NCI-H1048 (cell line): ENCODE results near the gene AGPAT3.

ENCODE experiments used
- DNase-seq: peaks from one replicate; lab custom pipeline; 2025; lab: John Stamatoyannopoulos, UW

The AGPAT3 gene

GRCh38 chr21:43937051-43937832 is 72.2 kb downstream of the AGPAT3 start:
- no peak for DNase-seq

DNA sequence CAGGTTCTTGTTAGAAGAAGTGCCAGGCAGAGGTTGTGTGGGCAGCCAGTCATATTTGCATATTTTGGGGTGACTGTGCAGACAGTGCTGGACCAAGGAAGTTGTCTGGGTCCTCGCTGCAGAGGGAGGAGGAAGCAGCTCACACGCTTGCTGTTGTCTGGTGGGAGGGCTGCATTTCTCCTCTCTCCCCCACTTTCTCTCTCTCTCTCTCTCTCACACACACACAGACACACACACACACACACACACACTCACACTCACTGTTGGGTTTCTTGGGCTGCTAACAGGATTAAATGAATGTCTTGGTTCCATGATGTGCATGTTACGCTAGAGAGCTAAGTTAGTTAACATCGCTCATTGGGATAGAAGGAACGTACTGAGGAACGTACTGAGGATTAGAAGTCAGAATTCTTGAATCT is 72.9 kb downstream of the AGPAT3 start:
- no peak for DNase-seq

- DNase-seq = peak; percentile 25
These were observed 73.9 kb downstream of the AGPAT3 start for GRCh38 chr21:43938751-43939442.

- DNase-seq = no peak
These were observed 74.7 kb downstream of the AGPAT3 start for GRCh38 chr21:43939443-43940328.

GRCh38 chr21:43940329-43941050 is 75.5 kb downstream of the AGPAT3 start:
- DNase-seq = no peak

GRCh38 chr21:43942201-43942600 is 77.2 kb downstream of the AGPAT3 start:
- no peak for DNase-seq

- no peak for DNase-seq
These were observed 77.6 kb downstream of the AGPAT3 start for GRCh38 chr21:43942621-43943020.

DNA sequence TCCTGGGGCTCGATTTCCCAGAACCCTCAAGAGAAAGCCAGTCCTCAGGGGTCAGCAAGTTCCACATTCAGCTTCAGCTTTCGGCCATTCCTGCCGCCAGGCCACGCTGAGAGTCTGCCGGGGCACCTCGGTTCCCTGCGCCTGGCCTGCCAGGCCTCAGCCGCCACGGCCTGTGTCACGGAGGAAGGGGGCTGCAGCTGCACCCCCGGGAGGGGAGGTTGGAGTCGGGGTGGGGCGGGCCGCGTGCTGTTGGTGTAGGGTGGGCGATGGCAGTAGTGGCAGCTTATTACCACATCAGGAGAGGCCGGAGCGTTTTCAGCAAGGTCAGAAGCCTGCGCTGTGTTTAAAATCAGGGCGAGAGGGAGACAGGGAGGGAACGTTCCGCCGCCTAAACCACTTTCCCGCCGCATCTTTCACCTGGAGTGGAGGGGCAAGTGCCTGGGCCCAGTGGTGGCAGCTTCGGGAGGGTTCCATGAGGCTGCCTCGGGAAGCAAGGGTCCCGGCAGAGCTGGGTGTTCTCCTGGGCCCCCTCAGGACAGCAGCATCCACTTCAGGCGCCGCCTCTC is 78.6 kb downstream of the AGPAT3 start:
- no peak for DNase-seq

DNA sequence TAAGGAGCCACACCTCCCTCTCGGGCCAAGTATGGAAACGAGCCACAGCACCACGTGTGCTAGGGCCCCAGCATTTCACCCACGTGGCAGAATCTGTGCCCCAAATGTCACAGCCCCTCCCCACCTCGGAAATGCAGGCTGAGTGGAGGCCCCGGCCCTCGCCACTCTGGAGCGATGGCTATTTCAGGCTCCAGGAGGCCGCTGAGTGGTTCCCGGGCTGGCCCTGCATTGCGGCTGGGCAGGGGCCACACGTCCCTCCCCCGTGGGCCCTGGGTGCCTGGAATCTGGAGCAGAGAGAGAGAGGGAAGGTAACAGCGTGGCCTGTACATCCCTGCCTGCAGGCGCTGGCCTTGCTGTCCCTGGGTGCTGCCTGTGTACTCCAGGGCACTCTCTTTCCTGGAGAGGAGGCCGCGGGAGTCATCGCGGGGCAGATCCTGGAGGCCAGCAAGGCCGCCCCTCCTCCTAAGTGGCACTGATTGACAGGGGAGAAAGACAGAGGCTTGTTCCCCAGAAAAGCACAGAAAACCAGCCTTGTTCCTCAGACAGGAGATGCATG is 79.1 kb downstream of the AGPAT3 start:
- DNase-seq = no peak

DNA sequence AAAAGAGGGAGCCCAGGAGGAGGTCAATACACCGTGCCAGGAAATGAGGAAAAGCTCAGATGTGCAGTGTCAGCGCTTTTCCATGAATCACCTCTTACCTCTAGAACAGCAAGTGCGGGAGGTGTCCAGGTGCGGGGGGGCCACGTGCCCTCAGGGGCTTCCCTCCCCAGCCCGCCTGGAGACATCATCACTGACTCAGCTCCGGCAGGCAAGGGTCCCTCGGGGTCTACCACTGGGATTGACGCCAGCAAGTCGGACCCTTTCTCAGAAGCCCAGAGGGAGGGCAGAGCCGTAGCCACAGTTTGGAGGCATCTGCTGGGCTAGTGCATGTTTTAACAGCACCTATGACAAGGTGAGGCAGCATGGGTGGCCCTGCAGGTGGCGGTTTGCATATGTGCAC is 79.7 kb downstream of the AGPAT3 start:
- DNase-seq = no peak

DNA sequence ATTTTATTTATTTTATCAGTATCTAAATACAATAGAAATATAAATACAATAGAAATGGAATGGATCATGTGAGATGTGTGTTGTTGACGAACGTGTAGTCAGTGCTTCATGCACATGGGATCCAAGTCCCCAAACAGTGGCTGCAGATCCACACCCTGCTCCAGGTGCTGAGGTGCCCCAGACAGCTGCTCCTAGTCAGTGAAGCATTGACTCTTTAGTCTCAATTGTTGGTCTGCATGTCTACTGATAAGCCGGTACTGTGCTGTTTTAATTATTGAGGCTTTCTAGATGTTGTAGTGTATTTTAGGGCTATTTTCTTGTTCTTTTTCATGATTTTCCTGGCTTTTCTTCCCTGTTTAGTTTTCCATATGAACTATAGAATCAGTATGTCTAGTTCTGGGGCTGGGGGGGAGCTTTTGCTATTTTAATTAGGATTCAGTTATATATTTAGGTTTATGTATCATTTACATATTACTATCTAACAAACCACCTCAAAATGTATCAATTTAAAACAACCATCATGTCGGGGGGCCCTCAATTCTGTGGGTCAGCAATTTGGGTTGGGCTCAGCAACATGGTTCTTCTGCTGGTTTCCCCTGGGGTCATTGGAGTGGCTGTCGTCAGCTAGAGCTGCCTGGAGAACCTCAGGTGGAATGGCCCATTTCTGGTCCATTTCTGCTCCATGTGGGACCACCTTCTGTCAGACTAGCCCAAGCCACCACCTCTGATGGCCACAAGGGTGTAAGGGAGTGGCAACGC is 83.9 kb downstream of the AGPAT3 start:
- DNase-seq = no peak

DNA sequence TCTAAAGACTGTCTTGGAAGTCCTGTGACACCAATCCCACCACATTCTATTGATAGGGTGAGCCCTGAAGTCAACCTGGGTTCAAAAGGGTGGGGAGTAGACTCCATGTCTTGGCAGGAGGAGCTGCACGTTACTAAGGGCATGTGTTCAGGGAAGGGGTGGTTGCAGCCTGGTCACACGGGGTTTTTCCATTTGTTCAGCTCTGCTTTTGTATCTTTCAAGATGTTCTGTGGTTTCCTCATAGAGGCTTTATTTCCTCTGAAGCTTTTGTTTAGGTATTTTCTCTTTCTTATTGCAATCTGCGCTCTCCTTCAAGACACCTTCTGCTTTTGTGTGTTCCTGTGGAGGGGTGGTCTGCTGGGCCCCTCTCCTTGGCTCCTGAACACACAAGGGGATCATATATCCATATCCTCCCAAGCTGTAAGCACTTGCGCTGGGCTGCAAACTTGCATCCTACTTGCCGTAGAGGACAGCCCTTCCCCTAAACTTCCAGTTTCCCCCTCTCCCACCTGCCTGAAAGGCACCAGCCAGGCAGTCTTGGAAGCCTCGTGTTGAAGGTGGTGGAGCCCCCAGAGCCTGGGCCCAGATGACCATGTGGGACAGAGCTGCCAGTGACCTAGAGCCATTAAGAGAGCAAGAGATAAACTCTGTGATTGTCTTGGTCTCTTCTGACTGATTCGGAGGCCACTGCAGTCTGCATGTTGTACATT is 84.6 kb downstream of the AGPAT3 start:
- no peak for DNase-seq

DNA sequence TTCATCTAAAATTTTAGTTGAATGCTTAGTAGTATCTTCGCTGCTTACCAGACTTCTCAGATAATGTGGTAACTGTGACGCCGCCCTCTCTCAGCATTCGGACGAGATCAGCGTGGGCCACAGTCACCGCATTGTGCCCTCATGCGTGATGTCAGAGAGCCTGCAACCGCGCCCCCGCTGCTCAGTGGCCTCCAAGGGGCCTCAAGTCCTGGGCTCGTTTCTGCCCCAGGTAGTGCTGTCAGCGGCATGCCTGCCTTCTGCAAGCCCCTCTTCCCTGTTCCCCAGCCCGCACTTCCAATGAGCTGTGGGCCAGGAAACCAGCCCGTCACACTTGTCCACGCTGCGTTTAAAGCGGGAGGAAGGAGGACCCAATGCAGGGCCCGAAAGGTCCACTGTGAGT is 85.5 kb downstream of the AGPAT3 start:
- no peak for DNase-seq

- DNase-seq = no peak
These were observed 85.9 kb downstream of the AGPAT3 start for GRCh38 chr21:43950936-43951335.

DNA sequence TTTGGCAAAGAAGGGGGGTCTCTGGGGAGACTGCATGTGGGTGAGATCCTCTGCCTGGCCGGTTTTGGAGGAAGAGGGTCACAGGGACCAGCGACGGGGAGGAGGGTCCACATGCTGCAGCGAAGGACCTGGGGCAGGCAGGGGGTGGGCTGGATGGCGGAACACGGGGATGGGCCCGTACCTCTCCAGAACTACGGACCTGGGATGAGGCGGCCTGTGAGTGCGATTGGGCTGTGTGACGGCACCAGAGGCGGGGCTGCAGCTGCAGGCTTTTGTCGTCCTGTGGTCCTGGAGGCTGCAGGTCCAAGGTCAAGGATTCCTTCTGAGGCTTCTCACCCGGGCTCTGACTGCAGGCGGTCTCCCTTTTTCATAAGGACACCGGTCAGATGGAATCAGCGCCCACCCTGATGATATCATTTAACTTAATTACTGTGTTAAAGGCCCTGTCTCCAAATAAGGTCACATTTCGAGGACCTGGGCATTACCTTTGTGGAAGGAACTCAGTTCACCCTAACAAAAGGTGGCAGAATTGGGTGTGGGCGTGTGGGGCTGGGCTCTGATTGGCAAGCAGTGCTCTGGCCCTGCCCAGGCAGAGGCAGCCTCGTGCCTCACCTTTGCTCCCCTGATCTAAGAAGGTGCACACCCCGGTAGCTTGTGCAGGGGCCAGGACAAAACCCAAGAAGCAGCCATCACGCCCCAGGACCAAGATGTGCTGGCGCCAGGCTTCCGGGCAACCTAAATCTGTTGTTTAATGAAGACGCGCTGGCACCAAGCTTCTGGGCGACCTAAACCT is 87.1 kb downstream of the AGPAT3 start:
- DNase-seq = no peak

DNA sequence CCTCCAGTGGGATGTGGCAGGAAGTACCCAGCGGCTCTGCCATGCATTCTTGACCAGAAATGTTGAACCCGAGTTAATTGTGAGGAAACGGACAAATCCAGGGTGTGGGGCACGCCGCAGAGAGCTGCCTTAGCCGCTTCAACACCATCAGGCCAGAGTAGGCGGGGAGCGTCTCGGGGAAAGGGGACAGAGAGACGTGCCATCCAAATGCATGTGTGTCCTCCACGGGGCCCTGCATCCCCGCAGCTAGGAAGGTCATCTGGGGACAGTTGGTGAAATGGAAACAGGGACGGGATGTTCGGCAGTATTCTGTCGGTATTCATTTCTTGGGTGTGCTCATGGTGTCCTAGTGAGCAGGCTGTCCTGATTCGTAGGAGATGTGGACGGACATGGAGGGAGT is 88.0 kb downstream of the AGPAT3 start:
- DNase-seq = no peak

- DNase-seq = no peak
These were observed 89.0 kb downstream of the AGPAT3 start for GRCh38 chr21:43954042-43954441.

DNA sequence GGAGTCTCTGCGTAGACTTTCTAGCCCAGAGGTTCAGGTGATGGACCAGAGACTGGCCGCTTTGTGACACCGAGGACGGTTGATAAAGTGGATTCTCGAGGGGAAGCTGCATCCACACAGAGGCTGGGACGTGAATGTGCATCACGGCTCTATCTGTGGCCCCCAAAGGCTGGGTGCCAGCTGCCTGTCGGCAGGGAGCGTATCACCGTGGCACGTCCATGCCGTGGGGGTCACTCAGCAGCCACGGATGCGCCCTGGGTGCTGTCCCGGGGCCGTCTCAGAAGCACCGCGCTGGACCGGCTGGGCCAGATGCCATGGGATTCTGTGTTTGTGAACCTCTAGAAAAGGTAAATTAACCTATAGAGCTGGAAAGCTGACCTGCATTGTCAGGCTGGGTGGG is 89.9 kb downstream of the AGPAT3 start:
- DNase-seq = no peak
